Ishikawa (cell line): Measurements from ENCODE around the gene ST3GAL3.

Experiments used
- CEBPB ChIP-seq: IDR thresholded peaks from 2 replicates; pipeline ENCODE4 v1.6.1; 2012
- EGR1 ChIP-seq: IDR thresholded peaks from 2 replicates; pipeline ENCODE4 v1.6.1; 2012
- ZBTB7A ChIP-seq: IDR thresholded peaks from 2 replicates; pipeline ENCODE4 v1.6.1; 2012; ENCODE audit warnings: low read depth
- TF ChIP-seq, protein P1 (sequence below): IDR thresholded peaks from 2 replicates; pipeline ENCODE4 v1.6.1; 2012

DNA sequence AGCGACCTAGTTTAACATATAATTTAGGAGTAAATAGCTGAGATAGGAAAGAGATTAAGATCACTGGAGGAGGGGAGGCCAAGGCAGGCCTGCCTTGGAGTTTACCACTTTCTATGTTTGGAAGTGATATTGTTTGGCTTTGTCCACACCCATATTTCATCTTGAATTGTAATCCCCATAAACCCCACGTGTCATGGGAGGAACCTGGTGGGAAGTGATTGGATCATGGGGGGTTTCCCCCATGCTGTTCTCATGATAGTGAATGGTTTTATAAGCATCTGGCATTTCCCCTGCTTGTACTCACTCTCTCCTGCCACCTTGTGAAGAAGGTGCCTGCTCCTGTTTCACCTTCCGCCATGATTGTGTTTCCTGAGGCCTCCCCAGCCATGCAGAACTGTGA, 168.0 kb downstream of the ST3GAL3 start:
- TF ChIP-seq ZBTB7A (no peak), CEBPB (no peak), EGR1 (no peak)
- TF ChIP-seq, protein P1, sequence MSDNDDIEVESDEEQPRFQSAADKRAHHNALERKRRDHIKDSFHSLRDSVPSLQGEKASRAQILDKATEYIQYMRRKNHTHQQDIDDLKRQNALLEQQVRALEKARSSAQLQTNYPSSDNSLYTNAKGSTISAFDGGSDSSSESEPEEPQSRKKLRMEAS, result no peak
